8988T (cell line): ENCODE results near the gene CPA4.
"Not testable (repeated sequence)": the region's sequence is repeated elsewhere in the genome, so short reads cannot be mapped to it uniquely, and the experiment has no call there.

Experiments
- DNase-seq: peaks from one replicate; pipeline ENCODE4 v3.0.0; 2011

CPA4 gene

GRCh38 chr7:130303551-130303950 is 10.6 kb downstream of the CPA4 start:
- DNase-seq = no peak

GRCh38 chr7:130303982-130304381 is 11.0 kb downstream of the CPA4 start:
- DNase-seq = no peak

GRCh38 chr7:130304878-130305277 is 11.9 kb downstream of the CPA4 start:
- no peak for DNase-seq

- DNase-seq = no peak
These were observed 12.6 kb downstream of the CPA4 start for GRCh38 chr7:130305433-130306042.

GRCh38 chr7:130309986-130310385 is 17.0 kb downstream of the CPA4 start:
- DNase-seq = no peak

GRCh38 chr7:130314305-130314704 is 21.3 kb downstream of the CPA4 start:
- DNase-seq = no peak

GRCh38 chr7:130319541-130319940 is 26.6 kb downstream of the CPA4 start:
- DNase-seq = no peak

- DNase-seq = not testable (repeated sequence)
These were observed 28.7 kb downstream of the CPA4 start for GRCh38 chr7:130321542-130322229.

- DNase-seq = no peak
These were observed 29.7 kb downstream of the CPA4 start for GRCh38 chr7:130322615-130323014.

GRCh38 chr7:130324306-130324943 is 31.5 kb downstream of the CPA4 start:
- no peak for DNase-seq

- DNase-seq = no peak
These were observed 36.7 kb downstream of the CPA4 start for GRCh38 chr7:130329681-130330080.

GRCh38 chr7:130332259-130333053 is 39.5 kb downstream of the CPA4 start:
- DNase-seq = no peak

- no peak for DNase-seq
These were observed 40.9 kb downstream of the CPA4 start for GRCh38 chr7:130333832-130334231.

GRCh38 chr7:130334274-130334673 is 41.3 kb downstream of the CPA4 start:
- no peak for DNase-seq

- no peak for DNase-seq
These were observed 44.5 kb downstream of the CPA4 start for GRCh38 chr7:130337410-130337971.

GRCh38 chr7:130338233-130338632 is 45.3 kb downstream of the CPA4 start:
- DNase-seq = no peak

- no peak for DNase-seq
These were observed 48.9 kb downstream of the CPA4 start for GRCh38 chr7:130341882-130342281.

GRCh38 chr7:130342701-130343380 is 49.9 kb downstream of the CPA4 start:
- no peak for DNase-seq

GRCh38 chr7:130344271-130344866 is 51.4 kb downstream of the CPA4 start, which contains the start of gene CPA5:
Gene CPA5 (plus strand): TSS chr7:130344816. CDS start chr7:130346486, 1,670 bp downstream.
- no peak for DNase-seq

- no peak for DNase-seq
These were observed 52.2 kb downstream of the CPA4 start for GRCh38 chr7:130345136-130345535.

- DNase-seq = no peak
These were observed 52.8 kb downstream of the CPA4 start for GRCh38 chr7:130345725-130346124.
